ENCODE results near the gene HOMER2. TPM values are rescaled to one million over a fixed set of nuclear protein-coding genes. Genes with fewer than 3 reads are reported as not detected.

HOMER2 gene
- total and polyA plus RNA-seq, 4 donors, result 4.3 to 62.0 (median 23.6) TPM

DNA sequence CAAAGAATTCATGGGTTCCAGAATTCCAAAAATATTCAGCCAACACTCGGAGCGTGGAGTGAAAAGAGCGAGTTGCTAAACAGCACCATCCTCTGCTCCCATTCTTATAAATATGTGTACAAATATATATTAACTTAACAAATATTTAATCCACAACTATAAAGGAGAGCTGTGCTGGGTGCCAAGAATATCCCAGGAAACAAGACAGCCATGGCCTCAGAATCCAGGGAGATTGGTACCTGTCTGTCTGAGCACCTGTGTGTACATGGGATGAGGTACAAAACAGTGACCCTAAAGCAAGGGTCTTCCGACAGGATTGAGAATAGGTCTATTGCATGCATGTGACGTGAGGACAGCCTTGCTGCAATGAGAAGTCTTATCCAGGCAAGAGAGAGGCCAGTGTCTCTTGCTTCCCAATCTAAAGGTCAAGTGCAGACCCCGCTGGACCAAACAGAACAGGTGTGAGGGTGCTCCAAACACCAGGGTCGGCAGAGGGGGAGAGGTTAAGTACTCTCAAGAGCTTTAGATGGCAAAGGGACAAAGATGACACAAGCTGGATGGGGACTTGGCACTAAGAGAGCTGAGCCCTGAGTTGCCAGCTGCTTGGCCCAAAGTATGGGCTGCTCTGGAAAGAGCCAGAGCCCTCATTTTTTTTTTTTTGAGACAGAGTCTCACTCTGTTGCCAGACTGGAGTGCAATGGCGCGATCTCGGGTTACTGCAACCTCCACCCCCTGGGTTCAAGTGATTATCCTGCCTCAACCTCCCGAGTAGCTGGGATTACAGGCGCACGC lies 36.2 kb downstream of the HOMER2 start:
- Histone ChIP-seq H3K9ac (ENCODE audit: low read depth in 1 of 2, low read length in 2 of 2) (no peak overlapping the region), H3K27ac (ENCODE audit: low read depth in 1 of 2, low read length in 2 of 2) (peak overlapping the region; percentile 48 to 96), H3K4me1 (ENCODE audit: control insufficient read depth in 4 of 4, insufficient read depth in 4 of 4, low read length in 3 of 4) (peaks cover 10 to 49% (median 27%) of the 10 kb centered on the region in 4 donors), H3K36me3 (ENCODE audit: control insufficient read depth in 4 of 4, insufficient read depth in 3 of 4, low read depth in 1 of 4, low read length in 3 of 4) (no peaks in the 10 kb centered on the region), H3K4me3 (ENCODE audit: low read depth in 1 of 3, low read length in 3 of 3) (no peak overlapping the region), H3K9me3 (ENCODE audit: control insufficient read depth in 4 of 4, low read length in 3 of 4) (no peaks in the 10 kb centered on the region), H3K27me3 (ENCODE audit: control insufficient read depth in 4 of 4, insufficient read depth in 4 of 4, low read length in 3 of 4) (no peaks in the 10 kb centered on the region)
- 71% methylated on average over 13 of the region's 13 CpGs for WGBS
- peak; percentile 58 for TF ChIP-seq YY1 (IDR thresholded peaks at IDR 0.05)
- TF ChIP-seq FOXA2 (IDR thresholded peaks at IDR 0.05), result no peak
- peak in 1 of 2 donors; percentile 8 for TF ChIP-seq HNF4A (conservative IDR thresholded peaks at IDR 0.05)
- TF ChIP-seq GABPA (IDR thresholded peaks at IDR 0.05 in 1 of 2, conservative IDR thresholded peaks at IDR 0.05 in 1 of 2), result no peak
- no peak for DNase-seq (ENCODE audit: low spot score)

DNA sequence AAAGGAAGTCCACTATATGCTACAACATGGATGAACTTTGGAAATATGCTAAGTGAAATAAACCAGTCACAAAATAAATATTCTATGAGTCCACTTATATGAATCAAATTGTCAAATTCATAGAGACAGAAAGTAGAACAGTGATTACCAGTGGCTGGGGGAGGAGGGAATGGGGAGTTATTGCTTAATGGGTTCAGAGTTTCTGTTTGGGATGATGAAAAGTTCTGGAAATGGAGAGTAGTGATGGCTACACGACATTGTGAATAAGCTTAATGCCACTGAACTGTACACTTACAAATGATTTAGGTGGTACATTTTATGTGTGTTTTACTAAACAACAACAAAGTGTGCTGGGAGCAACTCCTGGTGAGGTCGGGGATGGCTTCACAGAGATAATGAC lies 38.1 kb downstream of the HOMER2 start:
- H3K27ac ChIP-seq (ENCODE audit: low read depth in 1 of 2, low read length in 2 of 2), result peak overlapping the region; percentile 80 to 95
- 34% methylated on average over 2 of the region's 2 CpGs for WGBS

More for the DNA sequence above, 38.1 kb downstream of the HOMER2 start:
- H3K9ac ChIP-seq (ENCODE audit: low read depth in 1 of 2, low read length in 2 of 2), result no peak overlapping the region
- H3K9me3 ChIP-seq (ENCODE audit: control insufficient read depth in 4 of 4, low read length in 3 of 4), result peaks cover 0 to under 1% (median under 1%) of the 10 kb centered on the region in 4 donors
- peaks cover 0 to 35% (median 16%) of the 10 kb centered on the region in 4 donors for H3K4me1 ChIP-seq (ENCODE audit: control insufficient read depth in 4 of 4, insufficient read depth in 4 of 4, low read length in 3 of 4)
- no peak overlapping the region for H3K4me3 ChIP-seq (ENCODE audit: low read depth in 1 of 3, low read length in 3 of 3)
- TF ChIP-seq, protein P1, sequence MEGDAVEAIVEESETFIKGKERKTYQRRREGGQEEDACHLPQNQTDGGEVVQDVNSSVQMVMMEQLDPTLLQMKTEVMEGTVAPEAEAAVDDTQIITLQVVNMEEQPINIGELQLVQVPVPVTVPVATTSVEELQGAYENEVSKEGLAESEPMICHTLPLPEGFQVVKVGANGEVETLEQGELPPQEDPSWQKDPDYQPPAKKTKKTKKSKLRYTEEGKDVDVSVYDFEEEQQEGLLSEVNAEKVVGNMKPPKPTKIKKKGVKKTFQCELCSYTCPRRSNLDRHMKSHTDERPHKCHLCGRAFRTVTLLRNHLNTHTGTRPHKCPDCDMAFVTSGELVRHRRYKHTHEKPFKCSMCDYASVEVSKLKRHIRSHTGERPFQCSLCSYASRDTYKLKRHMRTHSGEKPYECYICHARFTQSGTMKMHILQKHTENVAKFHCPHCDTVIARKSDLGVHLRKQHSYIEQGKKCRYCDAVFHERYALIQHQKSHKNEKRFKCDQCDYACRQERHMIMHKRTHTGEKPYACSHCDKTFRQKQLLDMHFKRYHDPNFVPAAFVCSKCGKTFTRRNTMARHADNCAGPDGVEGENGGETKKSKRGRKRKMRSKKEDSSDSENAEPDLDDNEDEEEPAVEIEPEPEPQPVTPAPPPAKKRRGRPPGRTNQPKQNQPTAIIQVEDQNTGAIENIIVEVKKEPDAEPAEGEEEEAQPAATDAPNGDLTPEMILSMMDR (IDR thresholded peaks at IDR 0.05; ENCODE audit: low read depth, low read length, missing input control), result no peak
- TF ChIP-seq, protein P2, sequence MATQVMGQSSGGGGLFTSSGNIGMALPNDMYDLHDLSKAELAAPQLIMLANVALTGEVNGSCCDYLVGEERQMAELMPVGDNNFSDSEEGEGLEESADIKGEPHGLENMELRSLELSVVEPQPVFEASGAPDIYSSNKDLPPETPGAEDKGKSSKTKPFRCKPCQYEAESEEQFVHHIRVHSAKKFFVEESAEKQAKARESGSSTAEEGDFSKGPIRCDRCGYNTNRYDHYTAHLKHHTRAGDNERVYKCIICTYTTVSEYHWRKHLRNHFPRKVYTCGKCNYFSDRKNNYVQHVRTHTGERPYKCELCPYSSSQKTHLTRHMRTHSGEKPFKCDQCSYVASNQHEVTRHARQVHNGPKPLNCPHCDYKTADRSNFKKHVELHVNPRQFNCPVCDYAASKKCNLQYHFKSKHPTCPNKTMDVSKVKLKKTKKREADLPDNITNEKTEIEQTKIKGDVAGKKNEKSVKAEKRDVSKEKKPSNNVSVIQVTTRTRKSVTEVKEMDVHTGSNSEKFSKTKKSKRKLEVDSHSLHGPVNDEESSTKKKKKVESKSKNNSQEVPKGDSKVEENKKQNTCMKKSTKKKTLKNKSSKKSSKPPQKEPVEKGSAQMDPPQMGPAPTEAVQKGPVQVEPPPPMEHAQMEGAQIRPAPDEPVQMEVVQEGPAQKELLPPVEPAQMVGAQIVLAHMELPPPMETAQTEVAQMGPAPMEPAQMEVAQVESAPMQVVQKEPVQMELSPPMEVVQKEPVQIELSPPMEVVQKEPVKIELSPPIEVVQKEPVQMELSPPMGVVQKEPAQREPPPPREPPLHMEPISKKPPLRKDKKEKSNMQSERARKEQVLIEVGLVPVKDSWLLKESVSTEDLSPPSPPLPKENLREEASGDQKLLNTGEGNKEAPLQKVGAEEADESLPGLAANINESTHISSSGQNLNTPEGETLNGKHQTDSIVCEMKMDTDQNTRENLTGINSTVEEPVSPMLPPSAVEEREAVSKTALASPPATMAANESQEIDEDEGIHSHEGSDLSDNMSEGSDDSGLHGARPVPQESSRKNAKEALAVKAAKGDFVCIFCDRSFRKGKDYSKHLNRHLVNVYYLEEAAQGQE (IDR thresholded peaks at IDR 0.05), result no peak
- peak; percentile 27 for TF ChIP-seq HNF4G (IDR thresholded peaks at IDR 0.05)
- no peak for TF ChIP-seq NR2F2 (IDR thresholded peaks at IDR 0.05)
- TF ChIP-seq RAD21 (IDR thresholded peaks at IDR 0.05), result peak; percentile 13 to 32
- TF ChIP-seq YY1 (IDR thresholded peaks at IDR 0.05), result peak; percentile 93
- TF ChIP-seq, protein P3, sequence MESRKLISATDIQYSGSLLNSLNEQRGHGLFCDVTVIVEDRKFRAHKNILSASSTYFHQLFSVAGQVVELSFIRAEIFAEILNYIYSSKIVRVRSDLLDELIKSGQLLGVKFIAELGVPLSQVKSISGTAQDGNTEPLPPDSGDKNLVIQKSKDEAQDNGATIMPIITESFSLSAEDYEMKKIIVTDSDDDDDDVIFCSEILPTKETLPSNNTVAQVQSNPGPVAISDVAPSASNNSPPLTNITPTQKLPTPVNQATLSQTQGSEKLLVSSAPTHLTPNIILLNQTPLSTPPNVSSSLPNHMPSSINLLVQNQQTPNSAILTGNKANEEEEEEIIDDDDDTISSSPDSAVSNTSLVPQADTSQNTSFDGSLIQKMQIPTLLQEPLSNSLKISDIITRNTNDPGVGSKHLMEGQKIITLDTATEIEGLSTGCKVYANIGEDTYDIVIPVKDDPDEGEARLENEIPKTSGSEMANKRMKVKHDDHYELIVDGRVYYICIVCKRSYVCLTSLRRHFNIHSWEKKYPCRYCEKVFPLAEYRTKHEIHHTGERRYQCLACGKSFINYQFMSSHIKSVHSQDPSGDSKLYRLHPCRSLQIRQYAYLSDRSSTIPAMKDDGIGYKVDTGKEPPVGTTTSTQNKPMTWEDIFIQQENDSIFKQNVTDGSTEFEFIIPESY (IDR thresholded peaks at IDR 0.05), result peak; percentile 49
- TF ChIP-seq EGR1 (IDR thresholded peaks at IDR 0.05; ENCODE audit: low read depth in 2 of 2), result no peak
- no peak for TF ChIP-seq FOXA1 (IDR thresholded peaks at IDR 0.05)
- TF ChIP-seq, protein P4, sequence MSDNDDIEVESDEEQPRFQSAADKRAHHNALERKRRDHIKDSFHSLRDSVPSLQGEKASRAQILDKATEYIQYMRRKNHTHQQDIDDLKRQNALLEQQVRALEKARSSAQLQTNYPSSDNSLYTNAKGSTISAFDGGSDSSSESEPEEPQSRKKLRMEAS (IDR thresholded peaks at IDR 0.05), result peak; percentile 16
- no peak for TF ChIP-seq JUND (IDR thresholded peaks at IDR 0.05)
- TF ChIP-seq FOXA2 (IDR thresholded peaks at IDR 0.05), result no peak
- TF ChIP-seq TAF1 (conservative IDR thresholded peaks at IDR 0.05), result no peak
- peak; percentile 9 for TF ChIP-seq SP1 (IDR thresholded peaks at IDR 0.05)
- TF ChIP-seq RXRA (IDR thresholded peaks at IDR 0.05), result peak in 1 of 2 donors; percentile 53
- TF ChIP-seq GABPA (IDR thresholded peaks at IDR 0.05 in 1 of 2, conservative IDR thresholded peaks at IDR 0.05 in 1 of 2), result no peak
- TF ChIP-seq, protein P5, sequence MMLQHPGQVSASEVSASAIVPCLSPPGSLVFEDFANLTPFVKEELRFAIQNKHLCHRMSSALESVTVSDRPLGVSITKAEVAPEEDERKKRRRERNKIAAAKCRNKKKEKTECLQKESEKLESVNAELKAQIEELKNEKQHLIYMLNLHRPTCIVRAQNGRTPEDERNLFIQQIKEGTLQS (IDR thresholded peaks at IDR 0.05), result peak; percentile 69
- TF ChIP-seq HNF4A (conservative IDR thresholded peaks at IDR 0.05), result peak; percentile 72 to 79
- no peak for DNase-seq (ENCODE audit: low spot score)
- H3K36me3 ChIP-seq (ENCODE audit: control insufficient read depth in 4 of 4, insufficient read depth in 3 of 4, low read depth in 1 of 4, low read length in 3 of 4), result no peaks in the 10 kb centered on the region
- H3K27me3 ChIP-seq (ENCODE audit: control insufficient read depth in 4 of 4, insufficient read depth in 4 of 4, low read length in 3 of 4), result no peaks in the 10 kb centered on the region
